ENCODE measurements around the gene UBC.

UBC gene

DNA sequence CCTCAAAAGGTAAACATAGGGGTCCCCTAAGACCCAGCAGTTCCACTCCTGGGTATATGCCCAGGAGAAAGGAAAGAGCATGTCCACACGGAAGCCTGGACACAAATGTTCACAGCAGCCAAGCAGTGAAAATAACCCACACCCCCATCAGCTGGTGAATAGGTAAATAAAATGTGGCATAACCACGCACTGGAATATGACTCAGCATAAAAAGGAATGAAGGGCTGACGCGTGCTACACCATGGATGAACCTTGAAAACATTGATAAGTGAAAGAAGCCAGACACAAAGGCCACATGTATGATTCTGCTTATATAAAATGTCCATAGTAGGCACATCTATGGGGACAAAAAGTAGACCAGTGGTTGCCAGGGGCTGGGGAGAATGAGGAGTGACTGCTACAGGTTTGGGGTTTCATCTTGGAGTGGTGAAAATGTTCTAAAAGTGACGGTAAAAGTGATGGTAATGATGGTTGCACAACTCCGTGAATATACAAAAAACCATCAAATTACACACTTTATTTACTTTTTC lies 47.0 kb downstream of the UBC start:
- Histone ChIP-seq H3K27me3 (ENCODE audit: insufficient read depth, low read length) (peaks cover 11% of the 10 kb centered on the region; the same call in 1 of the 2 replicates), H3K4me1 (ENCODE audit: insufficient read depth, low read length) (peaks cover 9% of the 10 kb centered on the region), H3K4me3 (ENCODE audit: low read length) (no peak overlapping the region), H3K9me3 (ENCODE audit: insufficient read depth, low read depth, low read length) (no peaks in the 10 kb centered on the region), H3K27ac (ENCODE audit: low read depth, low read length) (no peak overlapping the region), H3K9ac (ENCODE audit: low read depth, low read length) (no peak overlapping the region), H3K36me3 (ENCODE audit: insufficient read depth, low read length) (no peaks in the 10 kb centered on the region)
- 82% methylated on average over 4 of the region's 6 CpGs for WGBS

DNA sequence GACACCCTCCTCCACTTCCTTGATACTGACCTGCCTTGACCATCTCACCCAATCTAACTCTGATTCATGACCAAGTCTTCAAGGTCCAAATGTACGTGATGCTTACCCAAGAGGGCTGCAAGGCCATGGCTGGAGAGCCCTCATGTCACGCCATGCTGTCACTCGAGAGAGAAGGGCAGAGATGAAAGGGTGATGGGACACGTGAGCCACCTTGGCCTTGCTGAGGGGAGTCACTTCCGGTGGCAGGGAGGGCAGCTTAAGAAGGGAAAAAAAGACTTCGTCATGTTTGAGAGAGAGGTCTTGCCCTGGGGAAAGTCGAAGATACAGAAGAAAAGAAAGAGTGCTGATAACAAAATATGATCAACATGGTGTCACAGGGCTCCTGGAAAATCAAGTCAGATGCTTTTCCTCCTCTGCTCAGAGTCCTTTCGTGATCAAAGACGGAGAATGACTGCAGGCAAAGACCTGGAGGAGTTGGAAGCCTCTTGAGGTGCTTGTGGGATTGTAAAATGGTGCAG lies 47.5 kb downstream of the UBC start:
- Histone ChIP-seq H3K27me3 (ENCODE audit: insufficient read depth, low read length) (peaks cover 12% of the 10 kb centered on the region; the same call in 1 of the 2 replicates), H3K4me1 (ENCODE audit: insufficient read depth, low read length) (peaks cover 9% of the 10 kb centered on the region), H3K9me3 (ENCODE audit: insufficient read depth, low read depth, low read length) (no peaks in the 10 kb centered on the region), H3K27ac (ENCODE audit: low read depth, low read length) (no peak overlapping the region), H3K36me3 (ENCODE audit: insufficient read depth, low read length) (no peaks in the 10 kb centered on the region), H3K9ac (ENCODE audit: low read depth, low read length) (no peak overlapping the region), H3K4me3 (ENCODE audit: low read length) (no peak overlapping the region)
- WGBS = 90% methylated on average over 9 of the region's 9 CpGs

DNA sequence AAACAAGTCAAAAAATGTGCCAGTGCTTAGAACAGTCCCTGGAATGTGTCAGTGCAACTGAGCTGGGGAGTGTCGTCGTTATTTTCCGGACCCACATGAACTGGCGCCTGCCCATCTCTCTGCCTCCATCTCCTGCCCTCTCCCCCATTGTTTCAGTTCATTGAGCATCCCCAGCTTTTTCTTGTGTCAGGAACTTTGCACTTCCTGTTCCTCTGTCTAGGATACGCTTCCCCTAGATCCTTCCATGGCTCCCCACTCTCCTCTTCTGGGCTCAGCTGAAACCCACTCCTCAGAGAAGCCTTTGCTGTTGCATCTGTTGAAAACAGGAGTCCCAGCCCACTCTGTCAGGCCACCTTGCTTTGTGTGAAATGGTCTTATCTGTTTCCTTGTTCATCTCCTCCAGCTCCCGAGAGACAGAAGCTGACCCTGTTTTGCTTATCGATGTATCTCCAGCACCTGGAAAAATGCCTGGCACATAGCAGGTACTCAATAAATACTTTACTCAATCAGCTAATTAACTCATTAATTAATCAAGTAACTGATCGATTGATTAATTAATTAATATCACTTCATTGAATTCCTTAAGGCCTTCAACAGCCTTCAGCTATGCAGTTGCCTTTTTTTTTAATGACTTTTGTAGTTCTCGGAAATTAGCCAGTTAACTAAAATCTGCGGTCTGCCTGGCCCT lies 48.1 kb downstream of the UBC start:
- Histone ChIP-seq H3K4me1 (ENCODE audit: insufficient read depth, low read length) (peaks cover 9% of the 10 kb centered on the region), H3K27me3 (ENCODE audit: insufficient read depth, low read length) (peaks cover 12% of the 10 kb centered on the region; the same call in 1 of the 2 replicates), H3K9me3 (ENCODE audit: insufficient read depth, low read depth, low read length) (no peaks in the 10 kb centered on the region), H3K9ac (ENCODE audit: low read depth, low read length) (no peak overlapping the region), H3K27ac (ENCODE audit: low read depth, low read length) (no peak overlapping the region), H3K4me3 (ENCODE audit: low read length) (no peak overlapping the region), H3K36me3 (ENCODE audit: insufficient read depth, low read length) (peaks cover under 1% of the 10 kb centered on the region; the same call in 1 of the 2 replicates)
- WGBS = 84% methylated on average over 10 of the region's 10 CpGs

DNA sequence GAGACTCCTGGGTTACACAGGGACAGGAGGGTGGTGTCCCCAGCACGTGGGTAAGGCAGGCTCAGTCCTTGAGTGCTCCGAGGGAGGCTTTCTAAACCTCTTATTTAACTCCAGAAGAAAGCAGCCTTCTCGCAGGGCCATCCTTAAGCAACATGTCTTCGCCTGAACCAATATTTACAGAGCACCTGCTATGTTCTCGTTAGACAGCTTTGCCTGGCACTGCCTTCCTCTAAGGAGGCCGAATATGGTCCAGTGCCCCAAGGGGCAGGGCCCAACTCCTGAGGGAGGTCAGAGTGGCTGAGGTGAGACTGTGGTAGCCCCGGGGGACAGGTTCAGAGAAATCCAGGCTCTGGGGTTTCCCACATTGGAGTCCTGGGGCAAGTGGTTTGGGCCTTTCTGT lies 48.7 kb downstream of the UBC start:
- H3K27ac ChIP-seq (ENCODE audit: low read depth, low read length) = no peak overlapping the region

DNA sequence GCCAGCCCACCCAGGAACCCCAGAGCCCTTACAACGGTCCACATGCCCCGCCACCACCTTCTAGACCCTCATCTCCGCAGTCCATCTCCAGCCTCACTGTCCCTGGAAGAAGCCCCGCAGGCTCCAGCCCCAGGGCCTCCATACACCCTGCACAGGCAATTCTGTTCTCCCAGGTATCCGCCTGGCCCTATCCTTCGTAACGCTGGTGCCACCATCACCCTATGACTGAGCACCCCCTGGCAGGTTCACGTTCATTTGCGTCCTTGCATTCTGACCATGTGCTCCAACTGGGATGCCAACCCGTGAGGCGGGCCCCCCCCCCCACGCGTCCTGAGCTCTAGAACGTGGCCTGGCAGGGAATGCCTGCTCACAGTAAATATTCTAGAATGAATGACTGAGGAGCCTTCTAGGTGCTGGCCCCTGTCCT lies 50.1 kb downstream of the UBC start:
- Histone ChIP-seq H3K9ac (ENCODE audit: low read depth, low read length) (peak overlapping the region; percentile 58), H3K9me3 (ENCODE audit: insufficient read depth, low read depth, low read length) (no peaks in the 10 kb centered on the region), H3K4me1 (ENCODE audit: insufficient read depth, low read length) (peaks cover 9% of the 10 kb centered on the region), H3K36me3 (ENCODE audit: insufficient read depth, low read length) (peaks cover 10% of the 10 kb centered on the region), H3K27me3 (ENCODE audit: insufficient read depth, low read length) (peaks cover 12% of the 10 kb centered on the region; the same call in 1 of the 2 replicates), H3K27ac (ENCODE audit: low read depth, low read length) (peak overlapping the region; percentile 33; the same call in 1 of the 2 replicates), H3K4me3 (ENCODE audit: low read length) (peak overlapping the region; percentile 40)
- WGBS = 87% methylated on average over 14 of the region's 14 CpGs

More for the DNA sequence above, 48.7 kb downstream of the UBC start:
- no peak overlapping the region for H3K9ac ChIP-seq (ENCODE audit: low read depth, low read length)
- H3K36me3 ChIP-seq (ENCODE audit: insufficient read depth, low read length) = peaks cover 6% of the 10 kb centered on the region
- no peak overlapping the region for H3K4me3 ChIP-seq (ENCODE audit: low read length)
- peaks cover 12% of the 10 kb centered on the region; the same call in 1 of the 2 replicates for H3K27me3 ChIP-seq (ENCODE audit: insufficient read depth, low read length)
- H3K9me3 ChIP-seq (ENCODE audit: insufficient read depth, low read depth, low read length) = no peaks in the 10 kb centered on the region
- WGBS = 87% methylated on average over 7 of the region's 7 CpGs
- peaks cover 9% of the 10 kb centered on the region for H3K4me1 ChIP-seq (ENCODE audit: insufficient read depth, low read length)

DNA sequence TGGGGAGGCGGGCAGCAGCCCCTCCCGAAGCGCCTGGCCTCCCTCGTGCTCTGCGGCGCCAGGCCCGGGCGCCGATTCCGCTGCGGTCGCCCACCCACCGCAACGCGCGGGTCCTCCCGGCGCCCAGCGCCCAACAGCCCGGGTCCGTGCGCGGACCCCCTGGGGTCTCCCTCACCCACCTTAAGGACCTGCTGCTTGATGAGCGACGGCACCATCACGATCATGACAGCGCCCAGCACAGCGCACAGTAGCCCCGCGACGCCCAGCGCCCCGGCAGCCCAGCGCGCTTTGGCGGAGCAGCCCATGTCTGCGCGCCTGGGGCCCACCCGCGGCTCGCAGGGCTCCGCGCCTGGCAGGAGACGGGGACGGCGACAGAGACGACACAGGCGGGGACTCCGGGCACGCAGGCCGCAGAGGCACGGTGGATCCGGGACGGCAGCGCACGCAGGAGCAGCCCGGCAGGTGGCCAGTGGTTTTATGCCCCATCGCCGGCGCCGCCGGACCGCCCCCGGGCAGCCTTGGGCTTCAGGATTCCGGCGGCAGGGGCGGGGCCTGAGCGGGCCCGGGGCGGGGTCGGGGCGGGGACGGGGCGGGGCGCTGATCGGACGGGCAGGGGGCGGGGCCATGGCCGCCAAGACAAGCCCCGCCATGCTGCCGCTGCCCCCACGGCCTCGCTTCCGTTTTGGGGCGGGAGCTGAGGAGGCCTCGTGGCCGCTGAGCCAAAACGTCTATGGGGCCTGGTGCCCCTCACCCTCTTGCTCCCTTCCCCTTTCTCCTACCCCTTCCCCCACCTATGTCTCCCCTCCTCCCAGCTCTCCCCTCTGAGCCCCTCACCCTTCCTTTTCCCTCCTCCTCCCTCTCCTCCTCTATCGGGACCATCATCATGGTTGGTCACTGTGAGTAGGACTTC lies 50.8 kb downstream of the UBC start, which contains the start of gene SCARB1:
Gene SCARB1 (minus strand): TSS at position 449 of the 910 bp plus-strand sequence. CDS start 144 bp downstream, at position 305.
- H3K9me3 ChIP-seq (ENCODE audit: insufficient read depth, low read depth, low read length) = no peaks in the 10 kb centered on the region
- H3K27ac ChIP-seq (ENCODE audit: low read depth, low read length) = peak within 1 kb of the TSS; percentile 33; the same call in 1 of the 2 replicates
- 1% methylated on average over 89 of the region's 89 CpGs for WGBS
- H3K27me3 ChIP-seq (ENCODE audit: insufficient read depth, low read length) = peaks cover 12% of the 10 kb centered on the region; the same call in 1 of the 2 replicates
- peaks cover 10% of the 10 kb centered on the region for H3K36me3 ChIP-seq (ENCODE audit: insufficient read depth, low read length)
- H3K4me1 ChIP-seq (ENCODE audit: insufficient read depth, low read length) = peaks cover 9% of the 10 kb centered on the region
- H3K4me3 ChIP-seq (ENCODE audit: low read length) = peak within 1 kb of the TSS; percentile 75
- peak within 1 kb of the TSS; percentile 67 for H3K9ac ChIP-seq (ENCODE audit: low read depth, low read length)

DNA sequence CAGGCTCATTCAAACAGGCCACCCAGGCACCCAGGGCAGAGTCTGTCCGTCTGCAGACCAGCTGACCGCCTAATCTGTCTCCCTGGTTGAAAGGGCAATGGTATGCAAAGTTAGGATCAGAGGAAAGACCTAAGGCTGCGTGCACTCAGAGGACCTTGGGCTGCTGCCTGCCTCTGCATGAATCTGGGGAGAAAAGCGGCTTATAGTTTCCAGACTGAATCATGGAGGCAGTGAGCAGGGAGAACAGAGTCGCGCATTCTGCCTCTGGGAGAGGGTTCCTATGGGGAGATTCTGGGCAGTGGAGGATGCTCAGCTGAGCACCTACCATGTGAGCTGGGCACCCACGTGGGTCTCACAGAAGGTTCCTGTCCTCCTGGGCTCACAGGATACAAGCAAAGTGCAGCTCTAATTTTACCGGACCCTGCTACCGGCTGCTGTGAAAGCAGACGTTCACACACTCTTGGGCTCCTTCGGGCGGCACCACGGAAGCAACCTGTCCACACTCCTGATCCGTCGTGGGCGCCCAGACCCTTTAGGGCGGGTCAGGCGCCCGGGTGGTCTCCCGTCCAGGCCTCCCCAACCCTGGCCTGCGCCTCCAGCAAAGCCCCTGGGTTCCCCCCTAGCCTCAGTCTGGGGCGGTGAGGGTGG lies 51.6 kb downstream of the UBC start:
- H3K36me3 ChIP-seq (ENCODE audit: insufficient read depth, low read length) = peaks cover 10% of the 10 kb centered on the region
- 12% methylated on average over 22 of the region's 22 CpGs for WGBS
- peaks cover 12% of the 10 kb centered on the region; the same call in 1 of the 2 replicates for H3K27me3 ChIP-seq (ENCODE audit: insufficient read depth, low read length)
- peak overlapping the region; percentile 75 for H3K4me3 ChIP-seq (ENCODE audit: low read length)
- peak overlapping the region; percentile 67 for H3K9ac ChIP-seq (ENCODE audit: low read depth, low read length)
- H3K9me3 ChIP-seq (ENCODE audit: insufficient read depth, low read depth, low read length) = no peaks in the 10 kb centered on the region
- H3K4me1 ChIP-seq (ENCODE audit: insufficient read depth, low read length) = peaks cover 9% of the 10 kb centered on the region
- H3K27ac ChIP-seq (ENCODE audit: low read depth, low read length) = no peak overlapping the region

DNA sequence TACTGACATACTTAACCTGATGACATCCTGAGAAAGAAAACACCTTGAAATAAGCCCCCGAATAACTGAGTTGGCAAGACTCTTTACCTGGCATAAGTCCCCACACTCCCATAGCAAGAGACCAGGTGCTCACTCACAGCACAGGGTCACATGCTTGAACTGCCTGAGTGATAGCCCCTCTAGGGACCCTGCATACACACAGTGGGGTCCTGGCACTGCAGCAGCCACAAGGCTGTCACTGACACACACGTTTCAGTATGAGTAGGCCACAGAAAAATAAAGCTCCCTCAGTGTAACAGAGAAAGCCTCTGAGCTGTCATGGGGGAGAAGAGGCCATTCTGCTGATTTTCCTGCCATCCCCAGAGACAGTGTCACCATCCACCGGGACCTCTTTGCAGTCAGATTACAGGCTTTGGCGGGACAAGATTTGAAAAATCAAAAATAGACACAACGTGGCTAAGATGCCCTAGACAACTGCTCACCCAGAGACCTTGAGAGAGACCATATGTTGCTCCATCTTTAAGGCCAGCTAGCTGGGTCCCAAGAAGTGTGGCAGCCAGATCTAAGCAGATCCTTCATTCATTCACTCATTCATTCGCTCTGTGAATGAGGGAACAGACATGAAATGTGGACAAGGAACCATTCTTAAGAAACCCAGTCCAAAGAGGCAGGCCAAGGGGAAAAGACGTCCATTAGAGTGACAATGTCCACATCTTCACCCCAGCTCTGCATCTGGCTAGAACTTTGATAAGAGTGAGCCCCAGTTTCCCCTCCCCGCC lies 52.4 kb downstream of the UBC start:
- H3K27ac ChIP-seq (ENCODE audit: low read depth, low read length) = no peak overlapping the region

More for the DNA sequence above, 52.4 kb downstream of the UBC start:
- Histone ChIP-seq H3K4me3 (ENCODE audit: low read length) (peak overlapping the region; percentile 75), H3K9ac (ENCODE audit: low read depth, low read length) (no peak overlapping the region), H3K27me3 (ENCODE audit: insufficient read depth, low read length) (peaks cover 12% of the 10 kb centered on the region; the same call in 1 of the 2 replicates), H3K9me3 (ENCODE audit: insufficient read depth, low read depth, low read length) (no peaks in the 10 kb centered on the region), H3K4me1 (ENCODE audit: insufficient read depth, low read length) (peaks cover 9% of the 10 kb centered on the region), H3K36me3 (ENCODE audit: insufficient read depth, low read length) (peaks cover 10% of the 10 kb centered on the region)
- WGBS = 90% methylated on average over 8 of the region's 8 CpGs

All from HUES64 (cell line).